ENCODE data around the gene ST8SIA4. TPM values are rescaled to one million over a fixed set of nuclear protein-coding genes. Genes with fewer than 3 reads are reported as not detected.

Gene ST8SIA4
- total and polyA plus RNA-seq, 2 experiments from 2014 or later: 3.1 to 6.0 TPM

- no peak for DNase-seq (ENCODE audit: low spot score)
- Histone ChIP-seq H3K79me2 (no peaks in the 10 kb centered on the region), H3K9me2 (replicated peaks; ENCODE audit: insufficient read depth) (no peaks in the 10 kb centered on the region), H3K36me3 (replicated peaks; ENCODE audit: insufficient read depth, low read depth) (no peaks in the 10 kb centered on the region), H3K9me3 (ENCODE audit: low read depth) (no peaks in the 10 kb centered on the region), H3K4me3 (no peak overlapping the region), H4K20me1 (ENCODE audit: insufficient read depth, poor library complexity, severe bottlenecking) (no peaks in the 10 kb centered on the region), H3K4me1 (ENCODE audit: insufficient read depth) (no peaks in the 10 kb centered on the region), H3K27ac (no peak overlapping the region), H3K27me3 (no peaks in the 10 kb centered on the region), H2AFZ (no peak overlapping the region), H3K4me2 (no peak overlapping the region)
- TF ChIP-seq, protein P1, sequence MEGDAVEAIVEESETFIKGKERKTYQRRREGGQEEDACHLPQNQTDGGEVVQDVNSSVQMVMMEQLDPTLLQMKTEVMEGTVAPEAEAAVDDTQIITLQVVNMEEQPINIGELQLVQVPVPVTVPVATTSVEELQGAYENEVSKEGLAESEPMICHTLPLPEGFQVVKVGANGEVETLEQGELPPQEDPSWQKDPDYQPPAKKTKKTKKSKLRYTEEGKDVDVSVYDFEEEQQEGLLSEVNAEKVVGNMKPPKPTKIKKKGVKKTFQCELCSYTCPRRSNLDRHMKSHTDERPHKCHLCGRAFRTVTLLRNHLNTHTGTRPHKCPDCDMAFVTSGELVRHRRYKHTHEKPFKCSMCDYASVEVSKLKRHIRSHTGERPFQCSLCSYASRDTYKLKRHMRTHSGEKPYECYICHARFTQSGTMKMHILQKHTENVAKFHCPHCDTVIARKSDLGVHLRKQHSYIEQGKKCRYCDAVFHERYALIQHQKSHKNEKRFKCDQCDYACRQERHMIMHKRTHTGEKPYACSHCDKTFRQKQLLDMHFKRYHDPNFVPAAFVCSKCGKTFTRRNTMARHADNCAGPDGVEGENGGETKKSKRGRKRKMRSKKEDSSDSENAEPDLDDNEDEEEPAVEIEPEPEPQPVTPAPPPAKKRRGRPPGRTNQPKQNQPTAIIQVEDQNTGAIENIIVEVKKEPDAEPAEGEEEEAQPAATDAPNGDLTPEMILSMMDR (IDR thresholded peaks at IDR 0.05; ENCODE audit: poor library complexity): no peak
- TF ChIP-seq EZH2 (IDR thresholded peaks at IDR 0.05; ENCODE audit: borderline replicate concordance) (no peak), EZH2phosphoT487 (IDR thresholded peaks at IDR 0.05; ENCODE audit: low read depth, severe bottlenecking, unreplicated experiment) (no peak)
- WGBS (ENCODE audit: low lambda C conversion rate, missing lambda C conversion rate): 77% methylated on average over 1 of the region's 1 CpG
Measured at GRCh38 chr5:100858987-100859545, 44.0 kb downstream of the ST8SIA4 start.

DNA sequence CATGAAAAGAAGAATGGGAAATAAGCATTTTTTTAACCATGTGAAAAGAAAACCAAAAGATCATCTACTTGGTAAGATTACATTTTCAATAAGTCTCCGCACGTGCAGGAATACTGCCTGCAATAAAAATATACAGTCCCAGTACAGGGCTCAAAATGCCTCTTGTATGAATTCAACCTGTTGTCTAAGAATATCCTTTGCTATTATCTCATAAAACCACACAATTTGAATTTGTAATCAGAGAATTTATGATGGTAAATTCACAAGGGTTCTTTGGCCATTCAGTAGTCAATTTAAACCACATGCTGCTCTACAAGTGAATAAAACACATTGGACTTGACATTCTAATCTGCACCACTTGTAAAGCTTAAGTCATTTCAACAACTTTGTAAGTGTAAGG is 46.6 kb downstream of the ST8SIA4 start:
- H3K4me3 ChIP-seq: no peak overlapping the region
- 85% methylated on average over 2 of the region's 2 CpGs for WGBS (ENCODE audit: low lambda C conversion rate, missing lambda C conversion rate)
- H4K20me1 ChIP-seq (ENCODE audit: insufficient read depth, poor library complexity, severe bottlenecking): no peaks in the 10 kb centered on the region
- no peaks in the 10 kb centered on the region for H3K79me2 ChIP-seq
- no peaks in the 10 kb centered on the region for H3K27me3 ChIP-seq
- DNase-seq (ENCODE audit: low spot score): no peak
- no peaks in the 10 kb centered on the region for H3K36me3 ChIP-seq (replicated peaks; ENCODE audit: insufficient read depth, low read depth)
- no peaks in the 10 kb centered on the region for H3K9me2 ChIP-seq (replicated peaks; ENCODE audit: insufficient read depth)
- H3K4me1 ChIP-seq (ENCODE audit: insufficient read depth): no peaks in the 10 kb centered on the region
- no peak overlapping the region for H2AFZ ChIP-seq
- no peak for TF ChIP-seq EZH2 (IDR thresholded peaks at IDR 0.05; ENCODE audit: borderline replicate concordance)
- TF ChIP-seq EZH2phosphoT487 (IDR thresholded peaks at IDR 0.05; ENCODE audit: low read depth, severe bottlenecking, unreplicated experiment): no peak
- TF ChIP-seq, protein P1 (IDR thresholded peaks at IDR 0.05; ENCODE audit: poor library complexity): no peak
- H3K27ac ChIP-seq: no peak overlapping the region
- H3K4me2 ChIP-seq: no peak overlapping the region
- no peaks in the 10 kb centered on the region for H3K9me3 ChIP-seq (ENCODE audit: low read depth)

- no peak for TF ChIP-seq EZH2 (IDR thresholded peaks at IDR 0.05; ENCODE audit: borderline replicate concordance)
- no peak for TF ChIP-seq EZH2phosphoT487 (IDR thresholded peaks at IDR 0.05; ENCODE audit: low read depth, severe bottlenecking, unreplicated experiment)
- TF ChIP-seq, protein P1 (IDR thresholded peaks at IDR 0.05; ENCODE audit: poor library complexity): no peak
- Histone ChIP-seq H3K9me2 (replicated peaks; ENCODE audit: insufficient read depth) (no peaks in the 10 kb centered on the region), H3K9me3 (ENCODE audit: low read depth) (no peaks in the 10 kb centered on the region), H3K4me3 (no peak overlapping the region), H4K20me1 (ENCODE audit: insufficient read depth, poor library complexity, severe bottlenecking) (no peaks in the 10 kb centered on the region), H3K4me1 (ENCODE audit: insufficient read depth) (no peaks in the 10 kb centered on the region), H3K27me3 (no peaks in the 10 kb centered on the region), H2AFZ (no peak overlapping the region), H3K79me2 (no peaks in the 10 kb centered on the region), H3K36me3 (replicated peaks; ENCODE audit: insufficient read depth, low read depth) (no peaks in the 10 kb centered on the region), H3K27ac (no peak overlapping the region), H3K4me2 (no peak overlapping the region)
- no peak for DNase-seq (ENCODE audit: low spot score)
- 88% methylated on average over 6 of the region's 6 CpGs for WGBS (ENCODE audit: low lambda C conversion rate, missing lambda C conversion rate)
Measured at GRCh38 chr5:100855937-100856430, 47.1 kb downstream of the ST8SIA4 start.

Measured in hepatocyte (in vitro differentiated cells).